Measurements from ENCODE around the gene CCL16.

CCL16 gene

GRCh38 chr17:35934760-35935159 is 46.5 kb downstream of the CCL16 start:
- no peak for DNase-seq

- no peak for DNase-seq
Measured at GRCh38 chr17:35932586-35932985, 48.7 kb downstream of the CCL16 start.

GRCh38 chr17:35931794-35932425 is 49.4 kb downstream of the CCL16 start:
- DNase-seq, result no peak

- peak in 4 of 14 donors; percentile 1 to 36 (median 6) for DNase-seq
Measured at GRCh38 chr17:35930211-35931065, 50.9 kb downstream of the CCL16 start, which contains the start of gene RDM1. TSS of gene RDM1 (minus strand) at chr17:35930773. CDS start at chr17:35930727, 46 bp downstream.

- DNase-seq, result no peak
Measured at GRCh38 chr17:35927714-35928113, 53.6 kb downstream of the CCL16 start.
